Cerebellar cortex (tissue), 1 donor: Measurements from ENCODE around the gene PRRG1.
"Not testable (repeated sequence)": the region's sequence is repeated elsewhere in the genome, so short reads cannot be mapped to it uniquely, and the experiment has no call there.

Experiments
- DNase-seq: peaks from one replicate; pipeline ENCODE4 v3.0.0-alpha.2; 2015; ENCODE audit warnings: low spot score

PRRG1 gene

GRCh38 chrX:37349221-37350033 lies at the start of gene PRRG1:
PRRG1 (plus strand) TSS chrX:37349364; CDS start chrX:37406250, 56,886 bp downstream.
- DNase-seq: peak; percentile 0

- DNase-seq: no peak
Observed at GRCh38 chrX:37302569-37302968, 46.6 kb upstream of the PRRG1 start.

GRCh38 chrX:37305238-37305637 lies 43.9 kb upstream of the PRRG1 start:
- not testable (repeated sequence) for DNase-seq

GRCh38 chrX:37314531-37314930 lies 34.6 kb upstream of the PRRG1 start:
- no peak for DNase-seq

GRCh38 chrX:37315511-37316248 lies 33.5 kb upstream of the PRRG1 start:
- no peak for DNase-seq

- DNase-seq: no peak
Observed at GRCh38 chrX:37320541-37321203, 28.5 kb upstream of the PRRG1 start.

GRCh38 chrX:37330642-37331041 lies 18.5 kb upstream of the PRRG1 start:
- no peak for DNase-seq

- no peak for DNase-seq
Observed at GRCh38 chrX:37331546-37331945, 17.6 kb upstream of the PRRG1 start.

- DNase-seq: no peak
Observed at GRCh38 chrX:37332055-37332454, 17.1 kb upstream of the PRRG1 start.

- DNase-seq: no peak
Observed at GRCh38 chrX:37332987-37333658, 16.0 kb upstream of the PRRG1 start.

GRCh38 chrX:37347420-37347819 lies 1.7 kb upstream of the PRRG1 start:
- DNase-seq: no peak

- no peak for DNase-seq
Observed at GRCh38 chrX:37348231-37348970, 763 bp upstream of the PRRG1 start.

GRCh38 chrX:37348971-37349220 lies 268 bp upstream of the PRRG1 start:
- DNase-seq: no peak

- no peak for DNase-seq
Observed at GRCh38 chrX:37350034-37350365, 836 bp downstream of the PRRG1 start.

- no peak for DNase-seq
Observed at GRCh38 chrX:37353646-37354045, 4.5 kb downstream of the PRRG1 start.

GRCh38 chrX:37357436-37357835 lies 8.3 kb downstream of the PRRG1 start:
- no peak for DNase-seq

GRCh38 chrX:37361596-37361995 lies 12.4 kb downstream of the PRRG1 start:
- no peak for DNase-seq

- DNase-seq: no peak
Observed at GRCh38 chrX:37364666-37365065, 15.5 kb downstream of the PRRG1 start.

GRCh38 chrX:37367946-37368345 lies 18.8 kb downstream of the PRRG1 start:
- DNase-seq: no peak

GRCh38 chrX:37370499-37371141 lies 21.5 kb downstream of the PRRG1 start:
- no peak for DNase-seq

- DNase-seq: no peak
Observed at GRCh38 chrX:37371578-37371991, 22.4 kb downstream of the PRRG1 start.
